WTC11 (cell line): Measurements from ENCODE around the gene CALY. TPM values are rescaled to one million over a fixed set of nuclear protein-coding genes. Genes with fewer than 3 reads are reported as not detected.

Experiments used
- ATAC-seq: fragments of 200-7000 bp; cut with Tn5 transposase; 2 replicates; pipeline ENCODE4 v1.10.0; 2021; ENCODE audit warnings: mild to moderate bottlenecking, moderate library complexity
- CTCF ChIA-PET: fragments of 300-600 bp; sonication (Branson Sonifier 250); formaldehyde crosslinking; loops from one replicate; lab custom pipeline; 2021; ENCODE audit warnings: antibody characterized with exemption; lab: Charles Lee
- POLR2A ChIA-PET: fragments of 350-600 bp; sonication (Branson Sonifier 250); formaldehyde crosslinking; loops from one replicate; lab custom pipeline; 2021; ENCODE audit warnings: antibody characterized with exemption; lab: Charles Lee
- DNase-seq: peaks from one replicate; pipeline ENCODE4 v3.0.0; 2021; ENCODE audit warnings: low spot score
- H3K27ac Mint-ChIP-seq: 2 replicates; pipeline ENCODE4 v1.8.0; 2021; ENCODE audit warnings: mixed read lengths
- H3K27me3 Mint-ChIP-seq: 2 replicates; pipeline ENCODE4 v1.8.0; 2021; ENCODE audit warnings: low read depth, mild to moderate bottlenecking, moderate library complexity, mixed read lengths
- H3K36me3 Mint-ChIP-seq: 2 replicates; pipeline ENCODE4 v1.8.0; 2021; ENCODE audit warnings: mixed read lengths
- H3K4me1 Mint-ChIP-seq: 2 replicates; pipeline ENCODE4 v1.8.0; 2022; ENCODE audit warnings: mixed read lengths
- H3K4me3 Mint-ChIP-seq: 2 replicates; pipeline ENCODE4 v1.8.0; 2021; ENCODE audit warnings: mild to moderate bottlenecking, moderate library complexity, mixed read lengths
- H3K9me3 Mint-ChIP-seq: 2 replicates; pipeline ENCODE4 v1.8.0; 2021; ENCODE audit warnings: mixed read lengths
- FOXP1 ChIP-seq: sonication (generic); formaldehyde crosslinking; IDR thresholded peaks from 2 replicates; pipeline ENCODE4 v1.8.0; 2022; ENCODE audit warnings: missing genetic modification reagents, mild to moderate bottlenecking, moderate library complexity, borderline replicate concordance
- IRF2 ChIP-seq: sonication (generic); formaldehyde crosslinking; IDR thresholded peaks from 2 replicates; pipeline ENCODE4 v1.8.0; 2022; ENCODE audit warnings: low read depth, missing genetic modification reagents, borderline replicate concordance
- JUN ChIP-seq: sonication (generic); formaldehyde crosslinking; IDR thresholded peaks from 2 replicates; pipeline ENCODE4 v1.8.0; 2023; ENCODE audit warnings: mild to moderate bottlenecking, missing genetic modification reagents
- MYBL2 ChIP-seq: sonication (generic); formaldehyde crosslinking; IDR thresholded peaks from 2 replicates; pipeline ENCODE4 v1.8.1; 2023; ENCODE audit warnings: mild to moderate bottlenecking, moderate library complexity, missing genetic modification reagents
- TEAD1 ChIP-seq: sonication (generic); formaldehyde crosslinking; IDR thresholded peaks from 2 replicates; pipeline ENCODE4 v1.8.0; 2022; ENCODE audit warnings: mild to moderate bottlenecking, missing genetic modification reagents
- ZBTB21 ChIP-seq: sonication (generic); formaldehyde crosslinking; IDR thresholded peaks from 2 replicates; pipeline ENCODE4 v1.8.1; 2023; ENCODE audit warnings: mild to moderate bottlenecking, missing genetic modification reagents, borderline replicate concordance
- total RNA-seq: library from RNA; stranded (reverse); gene quantifications from 3 replicates; pipeline ENCODE4 v1.2.3, GENCODE V29; 2021
- TF ChIP-seq, protein P1 (sequence below): sonication (generic); formaldehyde crosslinking; IDR thresholded peaks from 2 replicates; pipeline ENCODE4 v1.8.0; 2022; ENCODE audit warnings: mild to moderate bottlenecking, missing genetic modification reagents
- TF ChIP-seq, protein P2 (sequence below): sonication (generic); formaldehyde crosslinking; IDR thresholded peaks from 2 replicates; pipeline ENCODE4 v1.8.0; 2023; ENCODE audit warnings: mild to moderate bottlenecking, missing genetic modification reagents
- TF ChIP-seq, protein P3 (sequence below): sonication (generic); formaldehyde crosslinking; IDR thresholded peaks from 2 replicates; pipeline ENCODE4 v1.8.1; 2022; ENCODE audit warnings: mild to moderate bottlenecking, moderate library complexity, missing genetic modification reagents
- TF ChIP-seq, protein P4 (sequence below): sonication (generic); formaldehyde crosslinking; IDR thresholded peaks from 2 replicates; pipeline ENCODE4 v1.8.1; 2022; ENCODE audit warnings: missing genetic modification reagents, borderline replicate concordance
- TF ChIP-seq, protein P5 (sequence below): fragments of 250-450 bp; sonication (Bioruptor Pico); IDR thresholded peaks from 2 replicates; pipeline ENCODE4 v1.9.0; 2021; ENCODE audit warnings: mild to moderate bottlenecking, borderline replicate concordance
- TF ChIP-seq, protein P6 (sequence below): fragments of 250-450 bp; sonication (Bioruptor Pico); IDR thresholded peaks from 2 replicates; pipeline ENCODE4 v1.9.0; 2021; ENCODE audit warnings: mild to moderate bottlenecking
- TF ChIP-seq, protein P7 (sequence below): sonication (generic); formaldehyde crosslinking; IDR thresholded peaks from 2 replicates; pipeline ENCODE4 v1.8.1; 2023; ENCODE audit warnings: mild to moderate bottlenecking, missing genetic modification reagents
- TF ChIP-seq, protein P8 (sequence below): fragments of 250-450 bp; sonication (Bioruptor Pico); IDR thresholded peaks from 2 replicates; pipeline ENCODE4 v1.9.0; 2021; ENCODE audit warnings: moderate library complexity, mild to moderate bottlenecking, inconsistent platforms, borderline replicate concordance

The CALY gene
- total RNA-seq, 1 experiment from 2014 or later, result 0.63 TPM

DNA sequence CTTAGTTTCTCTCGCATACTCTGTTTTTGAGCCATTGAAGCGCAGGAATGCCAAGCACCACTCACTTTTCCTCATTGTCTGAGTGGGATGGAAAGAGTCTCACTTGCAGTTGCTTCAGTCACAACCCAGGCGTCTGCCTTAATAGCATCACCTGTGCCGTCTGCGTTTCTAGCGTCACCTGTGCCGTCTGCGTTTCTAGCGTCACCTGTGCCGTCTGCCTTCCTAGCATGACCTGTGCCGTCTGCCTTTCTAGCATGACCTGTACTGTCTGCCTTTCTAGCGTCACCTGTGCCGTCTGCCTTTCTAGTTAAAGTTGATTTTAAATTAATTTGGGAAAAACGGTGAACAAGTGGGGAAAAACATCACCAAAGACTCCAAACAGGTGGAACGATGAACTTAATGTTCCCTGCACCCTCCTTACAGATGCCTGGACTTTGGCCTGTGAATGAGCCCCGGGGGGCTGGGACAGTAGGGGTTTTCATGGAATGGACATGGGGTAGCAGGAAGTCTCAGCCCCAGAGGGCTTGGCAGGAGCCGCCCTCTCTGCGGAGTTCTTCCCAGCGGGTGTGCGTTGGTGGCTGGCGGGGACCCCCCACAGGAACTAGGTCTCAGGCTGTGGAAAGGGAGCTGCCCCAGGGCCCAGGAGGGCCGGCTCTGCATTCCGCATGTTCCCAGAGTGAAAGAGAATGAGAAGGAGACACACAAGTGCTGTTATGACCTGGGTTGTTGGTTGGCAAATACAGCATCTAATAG, 24.5 kb downstream of the CALY start (continued):
- TF ChIP-seq, protein P1, sequence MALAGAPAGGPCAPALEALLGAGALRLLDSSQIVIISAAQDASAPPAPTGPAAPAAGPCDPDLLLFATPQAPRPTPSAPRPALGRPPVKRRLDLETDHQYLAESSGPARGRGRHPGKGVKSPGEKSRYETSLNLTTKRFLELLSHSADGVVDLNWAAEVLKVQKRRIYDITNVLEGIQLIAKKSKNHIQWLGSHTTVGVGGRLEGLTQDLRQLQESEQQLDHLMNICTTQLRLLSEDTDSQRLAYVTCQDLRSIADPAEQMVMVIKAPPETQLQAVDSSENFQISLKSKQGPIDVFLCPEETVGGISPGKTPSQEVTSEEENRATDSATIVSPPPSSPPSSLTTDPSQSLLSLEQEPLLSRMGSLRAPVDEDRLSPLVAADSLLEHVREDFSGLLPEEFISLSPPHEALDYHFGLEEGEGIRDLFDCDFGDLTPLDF (CRISPR knock-in tag), result no peak
- TF ChIP-seq, protein P2, sequence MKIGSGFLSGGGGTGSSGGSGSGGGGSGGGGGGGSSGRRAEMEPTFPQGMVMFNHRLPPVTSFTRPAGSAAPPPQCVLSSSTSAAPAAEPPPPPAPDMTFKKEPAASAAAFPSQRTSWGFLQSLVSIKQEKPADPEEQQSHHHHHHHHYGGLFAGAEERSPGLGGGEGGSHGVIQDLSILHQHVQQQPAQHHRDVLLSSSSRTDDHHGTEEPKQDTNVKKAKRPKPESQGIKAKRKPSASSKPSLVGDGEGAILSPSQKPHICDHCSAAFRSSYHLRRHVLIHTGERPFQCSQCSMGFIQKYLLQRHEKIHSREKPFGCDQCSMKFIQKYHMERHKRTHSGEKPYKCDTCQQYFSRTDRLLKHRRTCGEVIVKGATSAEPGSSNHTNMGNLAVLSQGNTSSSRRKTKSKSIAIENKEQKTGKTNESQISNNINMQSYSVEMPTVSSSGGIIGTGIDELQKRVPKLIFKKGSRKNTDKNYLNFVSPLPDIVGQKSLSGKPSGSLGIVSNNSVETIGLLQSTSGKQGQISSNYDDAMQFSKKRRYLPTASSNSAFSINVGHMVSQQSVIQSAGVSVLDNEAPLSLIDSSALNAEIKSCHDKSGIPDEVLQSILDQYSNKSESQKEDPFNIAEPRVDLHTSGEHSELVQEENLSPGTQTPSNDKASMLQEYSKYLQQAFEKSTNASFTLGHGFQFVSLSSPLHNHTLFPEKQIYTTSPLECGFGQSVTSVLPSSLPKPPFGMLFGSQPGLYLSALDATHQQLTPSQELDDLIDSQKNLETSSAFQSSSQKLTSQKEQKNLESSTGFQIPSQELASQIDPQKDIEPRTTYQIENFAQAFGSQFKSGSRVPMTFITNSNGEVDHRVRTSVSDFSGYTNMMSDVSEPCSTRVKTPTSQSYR (CRISPR knock-in tag), result no peak
- TF ChIP-seq, protein P3, sequence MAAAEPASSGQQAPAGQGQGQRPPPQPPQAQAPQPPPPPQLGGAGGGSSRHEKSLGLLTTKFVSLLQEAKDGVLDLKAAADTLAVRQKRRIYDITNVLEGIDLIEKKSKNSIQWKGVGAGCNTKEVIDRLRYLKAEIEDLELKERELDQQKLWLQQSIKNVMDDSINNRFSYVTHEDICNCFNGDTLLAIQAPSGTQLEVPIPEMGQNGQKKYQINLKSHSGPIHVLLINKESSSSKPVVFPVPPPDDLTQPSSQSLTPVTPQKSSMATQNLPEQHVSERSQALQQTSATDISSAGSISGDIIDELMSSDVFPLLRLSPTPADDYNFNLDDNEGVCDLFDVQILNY (CRISPR knock-in tag), result no peak
- TF ChIP-seq TEAD1 (CRISPR knock-in tag) (no peak), JUN (no peak)
- TF ChIP-seq, protein P4, sequence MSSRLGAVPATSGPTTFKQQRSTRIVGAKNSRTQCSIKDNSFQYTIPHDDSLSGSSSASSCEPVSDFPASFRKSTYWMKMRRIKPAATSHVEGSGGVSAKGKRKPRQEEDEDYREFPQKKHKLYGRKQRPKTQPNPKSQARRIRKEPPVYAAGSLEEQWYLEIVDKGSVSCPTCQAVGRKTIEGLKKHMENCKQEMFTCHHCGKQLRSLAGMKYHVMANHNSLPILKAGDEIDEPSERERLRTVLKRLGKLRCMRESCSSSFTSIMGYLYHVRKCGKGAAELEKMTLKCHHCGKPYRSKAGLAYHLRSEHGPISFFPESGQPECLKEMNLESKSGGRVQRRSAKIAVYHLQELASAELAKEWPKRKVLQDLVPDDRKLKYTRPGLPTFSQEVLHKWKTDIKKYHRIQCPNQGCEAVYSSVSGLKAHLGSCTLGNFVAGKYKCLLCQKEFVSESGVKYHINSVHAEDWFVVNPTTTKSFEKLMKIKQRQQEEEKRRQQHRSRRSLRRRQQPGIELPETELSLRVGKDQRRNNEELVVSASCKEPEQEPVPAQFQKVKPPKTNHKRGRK (CRISPR knock-in tag), result no peak
- TF ChIP-seq, protein P5, sequence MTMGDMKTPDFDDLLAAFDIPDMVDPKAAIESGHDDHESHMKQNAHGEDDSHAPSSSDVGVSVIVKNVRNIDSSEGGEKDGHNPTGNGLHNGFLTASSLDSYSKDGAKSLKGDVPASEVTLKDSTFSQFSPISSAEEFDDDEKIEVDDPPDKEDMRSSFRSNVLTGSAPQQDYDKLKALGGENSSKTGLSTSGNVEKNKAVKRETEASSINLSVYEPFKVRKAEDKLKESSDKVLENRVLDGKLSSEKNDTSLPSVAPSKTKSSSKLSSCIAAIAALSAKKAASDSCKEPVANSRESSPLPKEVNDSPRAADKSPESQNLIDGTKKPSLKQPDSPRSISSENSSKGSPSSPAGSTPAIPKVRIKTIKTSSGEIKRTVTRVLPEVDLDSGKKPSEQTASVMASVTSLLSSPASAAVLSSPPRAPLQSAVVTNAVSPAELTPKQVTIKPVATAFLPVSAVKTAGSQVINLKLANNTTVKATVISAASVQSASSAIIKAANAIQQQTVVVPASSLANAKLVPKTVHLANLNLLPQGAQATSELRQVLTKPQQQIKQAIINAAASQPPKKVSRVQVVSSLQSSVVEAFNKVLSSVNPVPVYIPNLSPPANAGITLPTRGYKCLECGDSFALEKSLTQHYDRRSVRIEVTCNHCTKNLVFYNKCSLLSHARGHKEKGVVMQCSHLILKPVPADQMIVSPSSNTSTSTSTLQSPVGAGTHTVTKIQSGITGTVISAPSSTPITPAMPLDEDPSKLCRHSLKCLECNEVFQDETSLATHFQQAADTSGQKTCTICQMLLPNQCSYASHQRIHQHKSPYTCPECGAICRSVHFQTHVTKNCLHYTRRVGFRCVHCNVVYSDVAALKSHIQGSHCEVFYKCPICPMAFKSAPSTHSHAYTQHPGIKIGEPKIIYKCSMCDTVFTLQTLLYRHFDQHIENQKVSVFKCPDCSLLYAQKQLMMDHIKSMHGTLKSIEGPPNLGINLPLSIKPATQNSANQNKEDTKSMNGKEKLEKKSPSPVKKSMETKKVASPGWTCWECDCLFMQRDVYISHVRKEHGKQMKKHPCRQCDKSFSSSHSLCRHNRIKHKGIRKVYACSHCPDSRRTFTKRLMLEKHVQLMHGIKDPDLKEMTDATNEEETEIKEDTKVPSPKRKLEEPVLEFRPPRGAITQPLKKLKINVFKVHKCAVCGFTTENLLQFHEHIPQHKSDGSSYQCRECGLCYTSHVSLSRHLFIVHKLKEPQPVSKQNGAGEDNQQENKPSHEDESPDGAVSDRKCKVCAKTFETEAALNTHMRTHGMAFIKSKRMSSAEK, result no peak

DNA sequence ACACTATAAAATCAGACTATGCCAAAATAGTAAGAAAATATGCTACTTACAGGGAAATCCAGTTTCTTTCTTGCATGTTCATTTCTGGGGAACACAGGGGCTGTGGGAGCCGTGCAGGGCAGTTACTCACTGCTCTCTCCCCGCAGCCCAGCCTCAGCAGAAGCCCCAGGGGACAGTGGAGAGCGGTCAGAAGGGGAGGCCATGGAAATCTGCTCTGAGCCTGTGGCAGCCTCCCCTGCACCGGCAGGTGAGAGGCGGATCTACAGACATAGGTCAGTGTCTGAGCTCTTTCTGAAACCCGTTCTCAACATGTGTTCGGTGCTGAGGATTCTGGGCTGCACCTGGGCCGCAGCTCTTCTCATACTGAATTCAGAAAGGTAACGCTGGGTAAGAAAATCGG, 25.1 kb downstream of the CALY start:
- Mint-ChIP-seq H3K9me3 (no peaks in the 10 kb centered on the region; the same call in 1 of the 2 replicates), H3K4me1 (peaks cover 15% of the 10 kb centered on the region), H3K27ac (no peak overlapping the region), H3K27me3 (peaks cover 3% of the 10 kb centered on the region; the same call in 1 of the 2 replicates), H3K4me3 (no peak overlapping the region), H3K36me3 (peaks cover 18% of the 10 kb centered on the region)
- POLR2A ChIA-PET, result no interaction called here
- DNase-seq, result no peak
- ATAC-seq, result no peak
- CTCF ChIA-PET, result interaction anchor here (0.6 kb wide), 1 partner anchor 29 kb away, joined by 4 read pairs; no protein-coding TSS in a partner anchor
- TF ChIP-seq, protein P2 (CRISPR knock-in tag), result no peak
- TF ChIP-seq MYBL2 (CRISPR knock-in tag) (no peak), ZBTB21 (CRISPR knock-in tag) (no peak), FOXP1 (CRISPR knock-in tag) (no peak), IRF2 (CRISPR knock-in tag) (no peak)
- TF ChIP-seq, protein P6, sequence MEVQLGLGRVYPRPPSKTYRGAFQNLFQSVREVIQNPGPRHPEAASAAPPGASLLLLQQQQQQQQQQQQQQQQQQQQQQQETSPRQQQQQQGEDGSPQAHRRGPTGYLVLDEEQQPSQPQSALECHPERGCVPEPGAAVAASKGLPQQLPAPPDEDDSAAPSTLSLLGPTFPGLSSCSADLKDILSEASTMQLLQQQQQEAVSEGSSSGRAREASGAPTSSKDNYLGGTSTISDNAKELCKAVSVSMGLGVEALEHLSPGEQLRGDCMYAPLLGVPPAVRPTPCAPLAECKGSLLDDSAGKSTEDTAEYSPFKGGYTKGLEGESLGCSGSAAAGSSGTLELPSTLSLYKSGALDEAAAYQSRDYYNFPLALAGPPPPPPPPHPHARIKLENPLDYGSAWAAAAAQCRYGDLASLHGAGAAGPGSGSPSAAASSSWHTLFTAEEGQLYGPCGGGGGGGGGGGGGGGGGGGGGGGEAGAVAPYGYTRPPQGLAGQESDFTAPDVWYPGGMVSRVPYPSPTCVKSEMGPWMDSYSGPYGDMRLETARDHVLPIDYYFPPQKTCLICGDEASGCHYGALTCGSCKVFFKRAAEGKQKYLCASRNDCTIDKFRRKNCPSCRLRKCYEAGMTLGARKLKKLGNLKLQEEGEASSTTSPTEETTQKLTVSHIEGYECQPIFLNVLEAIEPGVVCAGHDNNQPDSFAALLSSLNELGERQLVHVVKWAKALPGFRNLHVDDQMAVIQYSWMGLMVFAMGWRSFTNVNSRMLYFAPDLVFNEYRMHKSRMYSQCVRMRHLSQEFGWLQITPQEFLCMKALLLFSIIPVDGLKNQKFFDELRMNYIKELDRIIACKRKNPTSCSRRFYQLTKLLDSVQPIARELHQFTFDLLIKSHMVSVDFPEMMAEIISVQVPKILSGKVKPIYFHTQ (CRISPR knock-in tag), result no peak
- TF ChIP-seq, protein P7, sequence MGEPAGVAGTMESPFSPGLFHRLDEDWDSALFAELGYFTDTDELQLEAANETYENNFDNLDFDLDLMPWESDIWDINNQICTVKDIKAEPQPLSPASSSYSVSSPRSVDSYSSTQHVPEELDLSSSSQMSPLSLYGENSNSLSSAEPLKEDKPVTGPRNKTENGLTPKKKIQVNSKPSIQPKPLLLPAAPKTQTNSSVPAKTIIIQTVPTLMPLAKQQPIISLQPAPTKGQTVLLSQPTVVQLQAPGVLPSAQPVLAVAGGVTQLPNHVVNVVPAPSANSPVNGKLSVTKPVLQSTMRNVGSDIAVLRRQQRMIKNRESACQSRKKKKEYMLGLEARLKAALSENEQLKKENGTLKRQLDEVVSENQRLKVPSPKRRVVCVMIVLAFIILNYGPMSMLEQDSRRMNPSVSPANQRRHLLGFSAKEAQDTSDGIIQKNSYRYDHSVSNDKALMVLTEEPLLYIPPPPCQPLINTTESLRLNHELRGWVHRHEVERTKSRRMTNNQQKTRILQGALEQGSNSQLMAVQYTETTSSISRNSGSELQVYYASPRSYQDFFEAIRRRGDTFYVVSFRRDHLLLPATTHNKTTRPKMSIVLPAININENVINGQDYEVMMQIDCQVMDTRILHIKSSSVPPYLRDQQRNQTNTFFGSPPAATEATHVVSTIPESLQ (CRISPR knock-in tag), result no peak
- TF ChIP-seq, protein P8, sequence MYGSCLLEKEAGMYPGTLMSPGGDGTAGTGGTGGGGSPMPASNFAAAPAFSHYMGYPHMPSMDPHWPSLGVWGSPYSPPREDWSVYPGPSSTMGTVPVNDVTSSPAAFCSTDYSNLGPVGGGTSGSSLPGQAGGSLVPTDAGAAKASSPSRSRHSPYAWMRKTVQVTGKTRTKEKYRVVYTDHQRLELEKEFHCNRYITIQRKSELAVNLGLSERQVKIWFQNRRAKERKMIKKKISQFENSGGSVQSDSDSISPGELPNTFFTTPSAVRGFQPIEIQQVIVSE (CRISPR knock-in tag), result no peak
